CD4-positive, alpha-beta T cell treated with Interleukin-4 for 1 hour (primary cell): Measurements from ENCODE around the gene LHFPL3.

Experiments used
- DNase-seq, 2 donors: peaks; one replicate each; pipeline ENCODE4 v3.0.0-alpha.2; 2020 to 2022

LHFPL3 gene

DNA sequence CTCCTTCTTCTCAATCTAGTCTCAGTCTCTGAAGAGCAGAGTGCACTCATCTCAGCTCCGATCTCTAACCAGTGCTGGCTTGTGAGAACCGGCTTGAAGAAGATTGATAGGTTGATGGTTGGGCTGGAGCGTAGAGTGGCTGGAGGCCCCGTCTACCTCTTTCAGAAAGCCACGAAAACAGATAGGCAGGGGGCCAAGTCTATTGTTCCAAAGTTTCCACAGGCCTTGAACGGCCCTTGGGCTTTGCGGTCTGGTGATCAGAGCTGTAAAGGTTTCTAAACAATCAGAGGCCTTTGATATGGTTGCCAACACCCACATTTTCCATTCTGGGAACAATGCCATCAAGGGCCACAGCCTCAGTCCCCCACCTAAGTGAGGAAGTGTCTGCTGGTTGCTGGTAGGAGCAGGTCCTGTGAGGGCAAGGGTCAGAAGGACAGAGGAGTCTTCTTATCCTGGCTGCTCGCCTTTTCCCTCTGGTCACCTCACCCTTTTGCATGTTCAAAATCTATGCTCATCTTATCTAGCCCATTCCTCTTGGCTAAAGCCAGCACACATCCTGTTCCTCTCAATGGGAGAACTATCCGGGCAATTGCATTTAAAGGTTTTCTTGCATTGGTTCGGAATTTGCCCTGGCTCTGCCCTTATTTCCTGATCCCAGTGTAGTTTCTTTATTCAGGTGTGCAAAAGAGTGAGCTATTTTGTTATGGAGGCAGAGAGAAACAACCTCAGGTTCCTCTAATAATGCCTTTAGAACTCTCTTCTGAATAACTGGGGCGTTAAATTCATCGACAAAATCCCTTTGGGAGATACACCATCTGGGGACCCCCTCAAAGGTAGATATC, 615.3 kb downstream of the LHFPL3 start:
- peak; percentile 77 to 84 for DNase-seq

DNA sequence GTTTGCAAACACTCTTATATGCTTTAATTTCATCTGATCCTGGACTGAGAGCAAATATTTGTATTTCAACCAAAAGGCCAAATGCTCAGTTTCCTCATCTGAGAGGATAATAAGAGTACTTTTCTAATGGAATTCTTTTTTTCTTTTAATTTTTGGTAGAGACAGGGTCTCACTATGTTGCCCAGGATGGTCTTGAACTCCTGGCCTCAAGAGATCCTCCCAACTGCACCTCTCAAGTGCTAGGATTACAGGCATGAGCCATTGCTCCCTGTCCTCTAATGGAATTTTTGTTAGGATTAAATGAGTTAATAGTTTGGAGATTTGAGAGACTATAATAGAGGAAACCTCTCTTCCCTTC, 617.2 kb downstream of the LHFPL3 start:
- no peak for DNase-seq

DNA sequence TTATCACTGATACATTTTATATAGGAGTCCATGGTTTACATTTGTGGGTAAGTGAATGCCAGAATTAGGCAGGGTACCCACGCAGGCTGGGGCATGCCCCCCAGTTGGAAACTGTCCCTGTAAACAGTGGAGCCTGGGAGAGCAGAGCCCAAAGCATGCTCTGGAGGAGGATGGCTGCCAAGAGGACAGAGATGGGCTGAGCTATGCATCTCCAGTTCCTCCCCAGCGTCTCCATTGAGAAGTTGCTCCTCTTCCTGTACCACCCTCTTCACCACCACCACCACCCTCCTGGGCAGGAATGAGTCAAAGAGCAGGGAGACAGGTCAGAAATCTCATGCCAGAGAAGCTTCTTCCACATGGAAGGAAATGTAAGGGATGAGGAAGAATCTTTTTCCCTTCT, 617.9 kb downstream of the LHFPL3 start:
- DNase-seq, result no peak

DNA sequence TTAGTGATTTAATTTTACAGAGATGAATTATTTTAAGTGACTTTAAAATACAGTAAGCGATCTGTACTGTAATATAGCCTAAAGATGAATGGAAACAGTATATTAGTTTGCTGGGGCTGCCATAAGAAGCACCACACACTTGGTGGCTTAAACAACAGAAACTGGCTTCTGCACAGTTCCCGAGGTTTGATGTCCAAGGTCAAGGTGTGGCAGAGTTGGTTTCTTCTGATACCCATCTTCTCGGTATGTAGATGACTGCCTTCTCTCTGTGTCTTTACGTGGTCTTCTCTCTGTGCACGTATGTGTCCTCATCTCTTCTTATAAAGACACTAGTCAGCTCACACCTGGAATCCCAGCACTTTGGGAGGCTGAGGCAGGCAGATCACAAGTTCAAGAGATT, 621.6 kb downstream of the LHFPL3 start:
- DNase-seq, result no peak

DNA sequence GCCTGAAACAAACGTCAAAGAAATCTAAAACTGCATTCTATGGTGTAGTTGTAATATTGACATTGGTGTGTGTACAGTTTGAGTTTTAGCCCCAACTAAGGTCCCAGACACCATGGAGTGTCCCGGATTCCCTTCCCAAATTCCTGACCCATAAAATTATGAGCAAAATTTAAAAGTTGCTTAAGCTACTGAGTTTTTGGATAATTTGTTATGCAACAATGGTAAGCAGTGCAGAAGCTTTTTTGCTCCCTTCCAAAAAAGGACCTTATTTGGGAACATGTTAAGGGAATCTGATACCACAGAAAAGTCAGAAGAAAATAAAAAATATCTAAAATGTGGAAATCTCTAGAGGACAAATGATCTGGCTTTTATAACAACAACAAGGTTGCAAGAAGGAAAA, 622.4 kb downstream of the LHFPL3 start:
- DNase-seq, result no peak

DNA sequence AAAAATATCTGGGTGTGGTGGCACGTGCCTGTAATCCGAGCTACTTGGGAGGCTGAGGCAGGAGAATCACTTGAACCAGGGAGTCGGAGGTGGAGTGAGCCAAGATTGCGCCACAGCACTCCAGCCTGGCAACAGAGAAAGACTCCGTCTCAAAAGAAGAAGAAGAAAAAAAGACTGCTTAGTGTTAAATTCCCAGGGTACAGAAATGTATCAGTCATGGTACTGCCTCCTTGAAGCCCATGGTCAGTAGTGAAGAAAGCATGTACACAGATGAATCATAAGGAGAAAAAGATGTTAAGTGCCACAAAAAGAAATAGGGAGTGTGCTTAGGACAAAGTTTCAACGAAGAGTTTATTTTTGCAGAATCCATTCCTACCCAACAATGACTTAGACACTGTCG, 623.1 kb downstream of the LHFPL3 start:
- no peak for DNase-seq

DNA sequence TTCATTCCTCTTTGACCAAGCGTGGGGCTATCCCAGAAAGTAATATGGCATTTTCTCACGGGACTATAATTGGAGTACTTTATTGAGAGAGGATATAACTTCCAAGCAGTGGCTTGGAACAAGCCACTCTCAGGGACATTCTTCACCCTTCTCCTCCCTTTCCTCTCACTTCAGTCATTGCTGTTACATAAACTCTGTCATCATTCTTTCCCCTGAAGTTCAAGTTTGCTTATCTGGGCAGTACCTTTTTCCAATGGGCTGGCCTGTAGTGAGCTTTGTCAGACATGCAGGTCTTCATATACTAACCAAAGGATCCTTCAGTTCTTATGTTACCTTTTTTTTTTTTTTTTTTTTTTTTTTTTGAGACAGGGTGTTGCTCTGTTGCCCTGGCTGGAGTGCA, 626.9 kb downstream of the LHFPL3 start:
- no peak for DNase-seq
